CD4-positive, alpha-beta T cell treated with Interleukin-15 for 1 hour (primary cell): ENCODE results near the gene GDF10.

ENCODE experiments used
- DNase-seq: peaks from one replicate; pipeline ENCODE4 v3.0.0-alpha.2; 2020

GDF10 gene, protein sequence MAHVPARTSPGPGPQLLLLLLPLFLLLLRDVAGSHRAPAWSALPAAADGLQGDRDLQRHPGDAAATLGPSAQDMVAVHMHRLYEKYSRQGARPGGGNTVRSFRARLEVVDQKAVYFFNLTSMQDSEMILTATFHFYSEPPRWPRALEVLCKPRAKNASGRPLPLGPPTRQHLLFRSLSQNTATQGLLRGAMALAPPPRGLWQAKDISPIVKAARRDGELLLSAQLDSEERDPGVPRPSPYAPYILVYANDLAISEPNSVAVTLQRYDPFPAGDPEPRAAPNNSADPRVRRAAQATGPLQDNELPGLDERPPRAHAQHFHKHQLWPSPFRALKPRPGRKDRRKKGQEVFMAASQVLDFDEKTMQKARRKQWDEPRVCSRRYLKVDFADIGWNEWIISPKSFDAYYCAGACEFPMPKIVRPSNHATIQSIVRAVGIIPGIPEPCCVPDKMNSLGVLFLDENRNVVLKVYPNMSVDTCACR

DNA sequence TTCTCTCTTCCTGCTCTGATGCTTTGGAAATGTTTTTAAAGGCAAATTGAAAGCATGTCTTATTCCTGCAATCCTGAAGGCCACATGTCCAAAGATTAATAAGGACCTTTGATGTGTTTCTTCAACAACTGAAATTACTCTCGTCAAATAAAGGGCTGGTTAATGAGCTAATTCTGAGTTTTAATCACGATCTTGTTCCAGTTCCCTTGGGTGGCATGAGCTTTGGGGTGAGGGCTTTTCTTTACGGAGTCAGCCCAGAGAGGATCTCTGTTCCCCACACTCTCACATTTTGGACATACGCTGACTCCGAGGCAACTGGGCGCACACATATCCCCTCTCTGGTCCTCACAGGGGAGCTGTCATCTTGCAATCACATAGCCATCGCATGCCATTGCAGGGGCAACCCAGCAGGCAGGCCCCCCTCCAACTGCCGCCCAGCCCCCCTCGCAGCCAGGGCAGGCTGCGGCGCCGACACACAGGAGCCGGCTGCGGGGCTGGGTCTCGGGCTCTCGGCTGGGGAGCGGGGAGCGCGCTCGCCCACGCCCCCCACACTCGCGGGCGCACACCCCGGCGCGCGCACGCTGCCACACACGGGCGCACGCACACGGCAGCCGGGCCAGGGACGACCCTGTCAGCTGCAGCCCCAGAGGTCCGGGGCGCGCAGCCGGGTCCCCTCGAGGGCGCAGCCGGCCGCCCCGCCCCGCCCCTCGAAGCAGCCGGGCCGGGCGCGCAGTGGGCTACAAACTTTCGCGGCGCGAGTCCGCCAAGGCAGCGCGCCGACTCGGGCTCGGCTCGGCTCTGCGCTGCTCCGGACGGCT, at the start of gene GDF10:
Gene GDF10 (plus strand): TSS at position 587 of the 818 bp plus-strand sequence. CDS start 455 bp downstream, outside the sequence.
- DNase-seq, result no peak

DNA sequence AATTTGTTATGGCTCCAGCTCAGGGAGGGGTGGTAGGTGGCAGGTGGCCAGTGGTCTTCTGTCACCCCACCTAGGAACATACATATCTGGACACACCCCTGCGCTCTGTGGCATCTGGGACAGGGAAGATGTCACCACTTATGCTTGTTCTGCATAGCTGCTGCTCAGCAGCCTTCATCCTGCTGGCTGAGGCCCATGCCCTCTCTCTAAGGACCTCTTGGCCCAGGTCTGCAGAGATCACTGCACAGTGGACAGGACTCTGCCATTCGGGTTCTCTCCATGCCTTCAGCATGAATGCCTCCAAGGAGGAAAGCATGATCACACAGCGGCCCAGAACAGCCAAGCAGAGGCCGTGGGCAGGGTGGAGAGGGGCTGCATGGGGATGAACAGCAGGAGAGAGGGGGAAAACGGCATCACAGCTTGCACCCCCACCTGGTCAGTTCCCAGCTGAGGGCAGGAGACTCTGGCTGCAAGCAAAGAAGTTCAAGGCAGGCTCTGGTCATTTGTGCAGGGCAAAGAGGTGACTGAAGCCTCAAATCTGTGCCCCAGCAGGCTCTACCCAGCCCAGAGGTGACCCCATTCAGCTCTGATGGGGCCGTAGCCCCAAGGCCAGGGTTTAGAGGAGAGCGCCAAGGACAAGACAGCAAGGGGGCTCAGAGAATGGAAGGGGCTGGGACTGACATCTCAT, 47.8 kb upstream of the GDF10 start:
- DNase-seq, result no peak

DNA sequence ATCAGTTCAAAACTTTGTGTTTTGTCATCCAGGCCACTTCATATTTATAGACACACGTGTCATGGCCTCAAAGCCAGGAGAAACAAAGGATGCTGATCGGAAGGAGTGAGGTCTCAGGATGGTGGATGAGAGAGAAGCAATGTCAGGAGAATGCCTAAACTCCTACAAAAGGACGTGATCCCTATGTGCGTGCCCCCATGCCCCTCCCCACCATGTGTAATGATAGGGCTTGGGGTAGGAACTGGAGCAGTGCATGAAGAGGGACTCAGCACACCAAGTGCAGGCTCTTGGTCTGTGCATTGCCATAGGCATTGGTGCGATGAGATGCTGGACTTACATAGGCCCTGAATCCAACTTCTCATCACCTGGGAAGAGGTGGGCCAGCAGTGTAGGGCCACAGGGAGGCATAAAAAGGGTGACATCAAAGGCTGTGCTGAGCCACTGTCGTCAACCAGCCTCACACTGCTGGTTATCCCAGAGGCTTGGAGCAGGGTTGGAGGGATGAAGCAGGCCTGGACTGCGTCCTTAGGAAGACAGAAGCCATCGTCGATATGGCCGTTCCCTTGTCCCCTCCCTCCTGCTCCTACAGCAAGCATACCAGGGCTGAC, 46.9 kb upstream of the GDF10 start:
- DNase-seq, result no peak

DNA sequence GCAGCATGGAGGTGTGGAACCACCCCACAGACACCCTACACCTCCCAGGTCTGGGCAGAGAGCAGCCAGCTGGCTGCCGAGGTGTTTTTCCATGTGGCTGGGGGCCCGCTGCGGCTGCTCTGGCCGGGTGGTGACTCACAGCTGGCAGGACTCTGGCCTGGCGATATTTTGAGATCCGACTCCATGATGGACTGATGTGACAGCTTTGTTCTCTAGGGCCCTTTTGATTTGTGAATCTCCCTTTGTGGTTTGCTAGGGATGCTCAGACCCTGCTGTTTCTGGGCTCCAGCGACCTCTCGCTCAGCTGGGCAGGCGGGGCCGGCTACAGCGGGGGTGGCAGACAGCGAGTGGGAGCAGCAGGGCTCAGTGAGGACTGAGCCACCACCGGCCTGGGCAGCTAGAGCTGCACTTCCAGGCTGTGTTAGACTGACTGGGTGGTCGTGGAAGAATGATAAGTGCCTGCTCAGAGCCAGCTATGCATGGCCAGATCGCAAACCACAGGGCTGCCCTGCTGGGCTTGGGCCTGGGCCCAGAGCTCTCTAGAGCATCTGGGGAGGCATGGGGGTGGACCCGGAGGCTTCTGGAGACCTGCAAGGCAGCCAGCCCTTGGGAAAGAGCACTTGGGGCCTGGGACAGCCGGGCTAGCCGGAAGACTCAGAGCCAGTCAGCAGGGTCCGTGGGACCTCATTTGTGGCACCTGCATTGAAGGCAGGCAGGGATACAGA, 46.2 kb upstream of the GDF10 start:
- no peak for DNase-seq

DNA sequence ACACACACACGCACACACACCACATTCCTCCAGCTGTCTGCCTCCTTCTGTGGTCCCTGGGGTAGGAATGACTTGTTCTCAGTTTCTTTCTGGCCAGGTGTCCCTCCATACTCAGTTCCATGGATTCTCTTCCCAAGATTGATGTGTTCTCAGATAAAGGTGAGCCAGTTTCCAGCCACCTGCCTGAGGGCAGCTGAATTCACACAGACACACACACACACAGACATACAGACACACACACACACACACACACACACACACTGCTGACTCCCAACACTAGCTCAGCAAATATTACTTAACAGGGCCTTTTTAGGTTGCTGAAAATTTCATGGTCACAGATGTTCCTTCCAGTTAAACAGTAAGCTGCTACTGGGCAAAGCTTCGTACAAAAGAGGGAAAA, 45.4 kb upstream of the GDF10 start:
- DNase-seq, result no peak

DNA sequence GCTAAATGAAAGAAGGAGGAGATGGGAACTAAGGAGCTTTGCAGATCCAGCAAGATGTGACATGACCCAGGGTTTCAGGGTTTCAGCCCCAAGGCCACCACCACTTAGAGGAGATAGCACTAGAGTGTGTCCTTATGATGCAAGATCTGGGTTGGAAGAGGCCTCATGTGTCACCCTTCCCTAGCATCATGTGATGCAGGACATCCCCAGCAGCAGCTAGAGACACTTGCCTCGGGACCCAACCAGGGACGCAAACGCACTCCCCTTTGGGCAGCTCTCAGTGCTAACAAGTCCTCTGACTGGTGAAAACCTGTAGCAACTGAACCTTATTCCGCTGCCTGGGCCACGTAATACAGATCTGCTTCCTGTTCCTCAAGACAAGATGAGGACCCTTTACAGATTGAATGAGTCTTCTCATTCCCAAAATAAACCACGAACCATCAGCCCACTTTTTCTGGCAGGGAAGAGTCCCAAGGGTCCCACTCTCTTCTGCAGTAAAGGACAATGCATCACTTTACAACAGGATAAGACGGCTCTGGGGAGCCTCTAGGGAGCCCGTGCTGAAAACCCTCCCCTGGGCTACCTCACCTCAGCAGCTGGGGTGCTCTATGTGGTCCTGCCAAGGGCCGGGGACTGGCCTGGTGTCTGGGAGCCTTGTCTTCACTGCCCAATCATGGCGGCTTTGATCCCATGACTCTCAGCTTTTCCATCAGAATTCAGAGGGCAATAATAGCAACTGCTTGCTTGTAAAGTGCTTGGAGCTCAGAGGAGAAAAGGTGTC, 44.8 kb upstream of the GDF10 start:
- DNase-seq, result peak; percentile 79

DNA sequence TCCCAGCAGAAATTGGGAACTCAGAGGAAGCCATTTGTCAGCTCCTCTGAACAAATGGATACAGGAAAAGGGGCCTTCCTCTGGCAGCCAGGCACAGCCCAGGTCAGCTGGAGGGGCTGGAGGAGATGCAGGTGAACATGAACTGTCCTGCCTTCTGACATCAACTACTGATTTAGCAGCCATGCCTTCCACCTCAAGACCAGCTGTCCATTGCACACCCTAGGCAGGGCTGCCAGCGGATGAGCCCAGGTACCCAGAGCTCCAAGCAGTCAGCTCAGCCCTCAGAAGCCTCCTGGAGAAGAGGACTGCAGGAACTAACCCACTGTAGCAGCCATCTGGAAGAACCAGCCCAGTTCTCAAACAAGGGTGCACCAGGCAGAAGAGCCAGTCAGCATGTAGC, 44.1 kb upstream of the GDF10 start:
- DNase-seq, result no peak

DNA sequence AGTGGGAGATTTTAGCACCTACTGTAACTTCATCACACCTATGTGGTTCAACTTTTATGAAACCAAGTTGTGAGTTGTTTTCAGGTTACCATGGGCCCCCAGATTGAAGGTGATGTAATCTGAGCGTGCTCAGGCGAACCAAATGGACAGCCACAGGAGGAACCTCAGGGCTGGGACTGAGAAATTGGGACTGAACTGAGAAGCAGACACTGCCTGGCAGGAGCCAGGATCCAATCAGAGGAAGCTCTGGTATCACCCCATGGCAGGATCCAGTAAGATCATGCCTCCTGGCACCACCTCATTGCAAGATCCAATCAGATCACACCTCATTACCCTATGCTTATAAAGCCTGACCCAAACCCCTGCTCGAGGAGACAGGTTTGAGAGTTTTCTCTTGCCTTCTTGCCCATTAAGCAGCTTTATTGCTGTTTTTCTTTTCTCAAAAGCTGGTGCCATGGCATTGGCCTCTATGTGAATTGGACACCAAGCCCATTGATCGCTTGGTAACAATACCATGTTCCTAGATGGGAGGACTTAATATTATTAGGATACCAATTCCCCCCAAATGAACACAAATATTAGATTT, 43.2 kb upstream of the GDF10 start:
- peak; percentile 74 for DNase-seq

DNA sequence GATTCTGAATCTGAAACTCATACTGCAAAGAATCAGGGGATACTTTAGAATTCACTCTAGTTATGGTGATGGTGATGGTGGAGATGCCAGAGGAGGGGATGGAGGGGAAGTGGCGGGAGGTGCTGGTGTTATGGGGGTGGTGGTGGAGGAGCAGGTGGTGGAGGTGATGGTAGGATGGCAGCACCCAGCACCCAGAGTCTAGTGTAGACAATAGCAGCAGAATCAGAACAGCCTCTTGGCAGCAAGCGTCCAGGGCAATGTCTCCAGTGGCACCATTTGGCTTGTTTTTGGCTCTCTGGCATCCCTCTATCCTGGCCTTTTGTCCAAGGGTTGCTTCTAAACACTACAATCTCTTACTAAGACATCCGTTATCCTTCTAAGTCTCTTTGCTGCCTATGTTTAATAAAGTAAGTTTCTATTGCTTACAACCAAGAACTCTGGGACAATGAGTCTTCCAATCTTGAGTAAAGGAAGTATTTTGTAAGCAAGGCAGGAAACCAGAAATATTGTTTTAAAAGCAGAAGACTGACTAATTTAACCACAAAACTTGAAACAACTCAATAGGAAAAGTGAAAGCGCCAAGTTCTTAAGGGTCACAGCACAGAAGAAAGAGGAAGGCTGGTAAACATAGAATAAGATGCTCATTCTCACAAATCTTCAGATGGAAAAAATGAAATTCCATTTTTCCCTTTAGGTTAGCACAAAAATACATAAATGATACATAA, 42.4 kb upstream of the GDF10 start:
- no peak for DNase-seq

DNA sequence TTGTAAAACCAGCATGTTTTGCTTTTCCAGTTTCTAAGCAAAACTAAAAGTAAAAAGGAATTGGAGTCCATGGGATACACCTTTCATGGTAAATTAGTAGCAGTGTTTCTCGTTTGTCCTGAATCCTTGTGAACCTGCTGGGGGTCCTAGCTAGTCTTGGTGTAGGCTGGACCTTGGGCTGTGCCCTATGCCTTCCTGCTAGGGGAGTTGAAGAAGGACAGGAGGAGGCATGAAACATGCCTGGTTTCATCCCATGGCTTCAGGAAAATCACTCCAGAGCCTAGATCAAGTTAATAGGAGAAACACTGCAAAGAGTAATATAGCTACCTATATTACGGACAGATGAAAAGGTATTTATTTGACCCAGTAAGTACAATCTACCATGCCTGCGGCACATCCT, 41.1 kb upstream of the GDF10 start:
- no peak for DNase-seq

DNA sequence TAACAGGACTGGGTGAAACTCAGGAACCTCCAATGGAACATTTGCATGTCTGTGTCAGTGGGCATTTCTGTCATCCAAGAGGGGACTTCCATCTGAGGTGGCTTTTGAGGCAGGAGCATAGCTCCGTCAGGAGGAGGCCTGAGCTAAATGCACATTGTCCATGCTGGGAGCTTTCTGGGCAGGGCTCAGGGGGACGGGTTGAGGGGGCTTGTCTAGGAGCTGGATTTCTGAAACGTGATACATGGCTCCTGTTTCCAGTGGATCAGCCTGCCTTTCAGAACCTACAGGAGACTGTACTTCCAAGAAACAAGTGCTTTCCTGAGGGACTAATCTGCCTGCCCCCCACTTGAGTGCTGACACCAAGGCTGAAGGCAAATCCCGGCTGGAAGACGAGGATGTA, 40.5 kb upstream of the GDF10 start:
- DNase-seq, result no peak

DNA sequence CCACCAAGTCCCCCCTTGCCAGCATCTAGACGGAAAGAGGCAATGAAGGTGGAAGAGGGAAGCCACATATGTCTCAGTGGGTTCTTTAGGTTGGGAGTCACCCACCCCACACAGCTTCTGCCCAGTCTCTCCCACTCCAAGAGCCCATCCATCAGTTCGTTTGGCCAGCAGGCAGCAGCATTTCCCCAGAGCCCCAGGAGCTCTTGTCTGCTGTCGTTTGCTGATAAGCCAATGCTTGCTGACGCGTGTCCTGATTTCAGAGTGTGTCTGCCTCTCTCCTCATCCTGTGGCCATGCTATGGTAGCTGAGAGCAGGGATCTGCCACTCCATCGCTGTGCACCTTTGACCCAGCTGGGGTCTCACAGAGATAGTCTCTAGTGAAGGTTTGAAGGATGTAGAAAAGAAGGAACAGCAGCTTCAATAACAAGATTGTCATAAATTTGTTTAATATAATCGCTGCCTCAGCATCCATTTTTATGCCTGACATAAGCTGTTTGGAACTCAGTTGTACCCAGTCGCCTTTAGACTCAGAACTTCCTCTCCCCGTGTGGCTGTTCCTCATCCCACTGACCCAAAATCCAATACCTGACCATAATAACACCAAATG, 39.4 kb upstream of the GDF10 start:
- no peak for DNase-seq

DNA sequence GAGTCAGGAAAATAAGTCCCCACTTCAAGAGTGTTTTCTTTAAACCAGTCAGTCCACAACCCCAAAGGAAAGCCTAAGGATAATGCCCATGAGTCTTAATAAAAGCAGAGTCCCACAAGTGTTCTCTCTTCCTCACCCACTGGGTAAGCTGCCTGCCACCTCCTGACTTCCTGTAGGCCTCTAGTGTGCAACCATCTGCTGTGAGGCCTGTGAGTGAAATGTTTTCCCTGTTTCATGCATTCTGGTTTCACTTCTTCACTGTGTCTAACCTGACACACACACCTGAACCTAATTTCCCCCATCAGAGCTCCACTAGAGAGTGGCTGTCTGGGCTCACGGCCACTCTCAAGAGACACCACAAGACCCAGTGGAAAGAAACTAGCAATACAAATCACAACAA, 38.9 kb upstream of the GDF10 start:
- DNase-seq, result peak; percentile 51

DNA sequence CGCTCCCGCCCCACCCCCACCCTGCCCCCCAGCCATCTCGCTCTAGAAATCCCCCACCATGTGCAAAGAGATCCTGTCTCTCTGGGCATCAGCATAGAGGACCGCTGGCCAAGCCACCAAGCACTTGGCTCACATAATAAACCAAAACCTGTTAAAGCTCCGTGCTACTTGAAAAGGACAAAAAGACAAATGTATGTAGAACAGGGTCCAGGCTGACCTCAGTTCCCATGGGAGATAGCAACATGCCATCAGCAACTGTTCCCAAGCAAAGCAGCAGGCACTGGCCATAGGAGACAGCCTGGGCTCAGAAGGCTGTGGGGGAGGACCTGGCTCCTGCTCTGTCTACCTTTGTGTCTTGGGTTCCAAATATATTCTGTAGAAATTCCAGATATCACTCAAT, 38.4 kb upstream of the GDF10 start:
- DNase-seq, result no peak

DNA sequence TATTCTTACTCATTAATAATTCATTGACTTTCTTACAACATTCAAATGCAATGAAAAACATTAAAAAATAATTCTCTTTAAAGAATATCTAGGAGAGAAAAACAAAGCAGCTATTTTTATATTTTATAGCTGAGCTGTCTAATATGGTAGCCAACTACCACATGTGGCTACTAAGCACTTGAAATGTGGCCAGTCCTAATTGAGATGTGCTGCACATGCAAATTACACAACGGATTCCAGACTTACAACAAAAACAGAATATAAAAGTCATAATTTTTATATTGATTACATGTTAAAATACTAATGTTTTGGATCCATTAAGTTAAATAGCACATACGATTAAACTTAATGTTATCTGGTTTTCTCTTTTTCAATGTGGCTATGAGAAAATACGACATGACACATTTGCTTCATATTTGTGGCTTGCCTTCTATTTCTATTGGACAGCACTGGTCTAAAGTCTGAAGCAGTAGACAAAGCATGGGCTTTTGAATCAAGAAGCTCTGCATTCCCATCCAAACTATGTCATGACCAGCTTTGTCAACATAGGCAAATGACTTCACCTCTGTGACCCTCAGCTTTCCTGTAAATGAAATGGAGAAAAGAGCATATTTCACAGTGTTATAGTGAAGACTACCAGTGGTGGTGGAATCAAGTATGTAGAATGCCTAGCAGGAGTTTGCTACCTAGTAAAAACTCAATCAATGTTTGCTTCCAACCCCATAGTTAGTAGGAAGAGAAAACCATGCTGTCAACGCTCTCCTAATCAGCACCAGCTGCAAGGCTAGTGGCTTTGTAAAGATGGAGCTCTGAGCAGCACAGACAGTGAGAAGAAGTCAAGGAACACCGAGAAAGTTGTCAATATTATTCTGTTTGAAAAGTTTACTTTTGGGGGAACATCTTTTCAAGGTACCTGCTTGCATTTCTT, 37.1 kb upstream of the GDF10 start:
- no peak for DNase-seq

DNA sequence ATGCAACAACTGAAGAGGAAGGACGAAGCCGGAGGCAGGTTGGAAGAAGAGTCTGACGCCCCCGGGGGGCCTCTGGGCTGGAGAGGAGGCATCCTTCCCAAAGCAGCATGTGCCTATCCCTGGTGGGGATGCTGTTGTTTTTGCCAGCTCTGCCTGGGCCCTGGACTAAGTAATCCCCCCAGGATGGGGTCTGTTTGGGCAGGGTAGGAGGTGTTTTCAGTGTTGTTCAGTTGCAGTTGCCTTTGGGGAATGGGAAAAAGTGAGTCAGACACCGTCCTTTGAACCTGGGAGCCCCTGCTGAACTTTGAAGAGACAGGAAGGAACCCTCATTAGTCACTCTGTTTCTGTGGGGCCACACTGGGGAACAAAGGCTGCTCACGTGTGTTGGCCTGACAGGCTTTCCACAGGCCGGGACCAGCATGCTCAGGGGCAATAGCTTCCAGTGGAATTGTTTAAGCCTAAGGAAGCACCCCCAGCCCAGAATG, 35.2 kb upstream of the GDF10 start:
- DNase-seq, result peak; percentile 56

DNA sequence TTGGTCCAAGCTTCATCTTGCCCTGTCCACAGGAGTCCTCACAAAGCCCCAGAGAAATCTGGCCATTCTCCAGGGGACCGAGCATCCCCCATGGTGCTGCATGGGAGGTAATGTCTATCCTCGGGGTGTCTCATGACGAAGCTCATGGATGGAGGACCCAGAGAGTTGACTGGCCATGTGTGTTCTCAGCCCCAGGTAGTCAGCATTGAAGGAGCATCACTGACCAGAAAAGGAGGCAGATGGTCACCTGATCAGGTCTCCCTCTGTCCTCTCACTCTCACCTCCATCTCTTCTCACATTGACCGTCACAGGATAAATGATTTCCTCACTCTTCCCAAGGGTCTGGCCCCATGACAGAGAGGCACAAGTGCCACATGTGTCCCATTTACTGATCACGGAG, 33.4 kb upstream of the GDF10 start:
- no peak for DNase-seq

DNA sequence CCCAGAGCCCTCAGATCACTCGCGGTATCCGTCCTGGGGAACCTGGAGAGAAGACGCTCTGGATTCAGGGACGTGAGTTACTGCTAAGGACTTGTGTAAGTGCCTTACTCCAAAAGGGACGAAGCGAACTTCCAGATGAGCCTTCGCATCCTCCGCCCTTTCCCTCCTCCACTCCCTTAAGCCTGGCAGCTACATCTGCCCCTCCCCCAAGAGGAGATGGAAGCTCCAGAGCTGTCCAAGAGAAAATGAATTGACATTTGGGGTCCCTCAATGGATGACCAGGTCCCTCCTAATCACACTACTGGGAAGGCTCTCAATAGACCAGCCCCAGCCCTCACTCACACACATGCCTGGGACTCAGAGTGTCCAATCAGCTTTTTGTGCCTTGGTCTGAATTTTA, 31.3 kb upstream of the GDF10 start:
- DNase-seq, result no peak

DNA sequence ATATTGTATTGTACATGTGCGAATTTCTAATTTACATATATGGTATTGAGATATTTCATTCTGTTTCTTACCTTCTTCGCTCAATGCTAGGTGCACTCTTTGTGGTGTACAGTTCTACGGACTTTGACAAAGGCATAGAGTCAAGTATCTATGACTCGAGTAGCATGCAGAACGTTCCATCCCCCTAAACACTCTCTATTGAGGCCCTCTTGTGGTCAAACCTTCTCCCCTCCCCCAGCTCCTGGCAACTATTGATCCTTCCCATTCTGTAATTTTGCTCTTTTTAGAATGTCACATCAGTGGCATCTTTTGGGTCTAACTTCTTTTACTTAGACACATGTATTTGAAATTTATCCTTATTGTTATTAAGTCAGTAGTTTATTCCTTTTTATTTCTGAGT, 30.7 kb upstream of the GDF10 start:
- DNase-seq, result no peak
